AG04450 (cell line): ENCODE results near the gene CHST4. TPM values are rescaled to one million over a fixed set of nuclear protein-coding genes. Genes with fewer than 3 reads are reported as not detected.
"Not testable (repeated sequence)": the region's sequence is repeated elsewhere in the genome, so short reads cannot be mapped to it uniquely, and the experiment has no call there.

Source experiments
- CTCF ChIA-PET: fragments of 300-600, 350-600 bp; formaldehyde crosslinking; extraction: SDS; loops from one replicate; lab custom pipeline; 2022; ENCODE audit warnings: antibody characterized with exemption, inconsistent platforms; lab: Charles Lee
- POLR2A ChIA-PET: fragments of 350-600 bp; formaldehyde crosslinking; extraction: SDS; loops from one replicate; lab custom pipeline; 2021; ENCODE audit warnings: antibody characterized with exemption, inconsistent platforms; lab: Yijun Ruan, JAX
- DNase-seq: peaks from one replicate; pipeline ENCODE4 v3.0.0-alpha.2; 2011; ENCODE audit warnings: low read depth, low spot score
- H3K27ac ChIP-seq: one replicate; pipeline ENCODE4 v1.5.1; 2012; ENCODE audit warnings: low read depth, low read length, control low read depth
- H3K27me3 ChIP-seq: one replicate; pipeline ENCODE4 v1.6.0; 2012; ENCODE audit warnings: low read length; ENCODE audit not compliant: control insufficient read depth, insufficient read depth
- H3K4me3 ChIP-seq: 2 replicates; pipeline ENCODE4 v1.5.1; 2011; ENCODE audit warnings: mild to moderate bottlenecking, low read depth, low read length, control low read depth
- H3K9me3 ChIP-seq: 2 replicates; pipeline ENCODE4 v1.5.1; 2012; ENCODE audit warnings: low read length; ENCODE audit not compliant: control insufficient read depth, insufficient read depth
- CTCF ChIP-seq: IDR thresholded peaks from 2 replicates; pipeline ENCODE4 v1.5.1; 2011; ENCODE audit warnings: low read depth, low read length, control low read depth, inconsistent platforms
- polyA plus RNA-seq: library from polyadenylated mRNA; depleted of rRNA; stranded (reverse); fragments of >200 nt; gene quantifications from 2 replicates; pipeline ENCODE4 v1.2.3, GENCODE V29; 2011

The CHST4 gene
- polyA plus RNA-seq, 1 experiment: not detected

- CTCF ChIA-PET: no interaction called here
- no peak for DNase-seq
- TF ChIP-seq CTCF: no peak
- Histone ChIP-seq H3K4me3 (no peak overlapping the region), H3K9me3 (no peaks in the 10 kb centered on the region), H3K27me3 (peaks cover 2% of the 10 kb centered on the region), H3K27ac (no peak overlapping the region)
- POLR2A ChIA-PET: no interaction called here
These were observed 33.6 kb downstream of the CHST4 start for GRCh38 chr16:71559855-71560254.

- CTCF ChIA-PET, H3K9me3 ChIP-seq, H3K27me3 ChIP-seq, POLR2A ChIA-PET, H3K27ac ChIP-seq, DNase-seq, H3K4me3 ChIP-seq: not testable (repeated sequence)
These were observed 35.7 kb downstream of the CHST4 start for GRCh38 chr16:71561886-71562285.

- TF ChIP-seq CTCF: no peak
- CTCF ChIA-PET: interaction anchor here (1.3 kb wide), 1 partner anchor 49 kb away, joined by 6 read pairs; no protein-coding TSS in a partner anchor
These were observed 36.3 kb downstream of the CHST4 start for GRCh38 chr16:71562552-71562951.

GRCh38 chr16:71564335-71564967 is 38.2 kb downstream of the CHST4 start:
- peaks cover 5% of the 10 kb centered on the region for H3K27me3 ChIP-seq
- no peak for TF ChIP-seq CTCF
- no peaks in the 10 kb centered on the region for H3K9me3 ChIP-seq
- CTCF ChIA-PET: interaction anchor here (0.8 to 2.9 kb wide), 10 partner anchors 9 to 392 kb away, joined by 3 to 27 read pairs (median 3); no protein-coding TSS in a partner anchor
- no peak overlapping the region for H3K27ac ChIP-seq
- POLR2A ChIA-PET: interaction anchor here (0.5 to 0.7 kb wide), 2 partner anchors 43 to 275 kb away, joined by 3 read pairs; partner anchors contain the start of gene CMTR2
- peak overlapping the region; percentile 73 for H3K4me3 ChIP-seq
- DNase-seq: no peak

More at GRCh38 chr16:71562552-71562951, 36.3 kb downstream of the CHST4 start:
- no peak overlapping the region for H3K27ac ChIP-seq
- POLR2A ChIA-PET: no interaction called here
- no peak overlapping the region for H3K4me3 ChIP-seq
- no peaks in the 10 kb centered on the region for H3K9me3 ChIP-seq
- peaks cover 2% of the 10 kb centered on the region for H3K27me3 ChIP-seq
- no peak for DNase-seq

GRCh38 chr16:71565812-71566700 is 39.8 kb downstream of the CHST4 start:
- H3K4me3 ChIP-seq: no peak overlapping the region
- no peak for TF ChIP-seq CTCF
- ChIA-PET CTCF (interaction anchor here (0.7 to 2.9 kb wide), 8 partner anchors 10 to 534 kb away, joined by 3 to 27 read pairs (median 3); no protein-coding TSS in a partner anchor), POLR2A (no interaction called here)
- H3K27ac ChIP-seq: no peak overlapping the region
- DNase-seq: no peak
- peaks cover 5% of the 10 kb centered on the region for H3K27me3 ChIP-seq
- H3K9me3 ChIP-seq: no peaks in the 10 kb centered on the region
